ENCODE results near the gene TMPRSS9. TPM values are rescaled to one million over a fixed set of nuclear protein-coding genes. Genes with fewer than 3 reads are reported as not detected.

TMPRSS9 gene
- total RNA-seq, 1 experiment from 2014 or later = not detected

GRCh38 chr19:2358548-2359173 lies 1.4 kb upstream of the TMPRSS9 start:
- BruUV-seq (replicated peaks) = no TSS peak
- H3K9me2 ChIP-seq (replicated peaks; ENCODE audit: low read length) = no peaks in the 10 kb centered on the region
- CTCF ChIA-PET = no interaction called here

GRCh38 chr19:2360833-2361232 lies 768 bp downstream of the TMPRSS9 start:
- Histone ChIP-seq H3K4me2 (ENCODE audit: low read length) (no peak overlapping the region), H3K79me2 (ENCODE audit: low read length) (no peaks in the 10 kb centered on the region), H3K4me3 (ENCODE audit: low read length) (no peak overlapping the region), H3F3A (ENCODE audit: low read length, unreplicated experiment) (no peaks in the 10 kb centered on the region), H2AFZ (ENCODE audit: low read length) (no peak overlapping the region), H3K9ac (ENCODE audit: low read length) (no peak overlapping the region), H4K20me1 (ENCODE audit: low read length) (no peaks in the 10 kb centered on the region), H3K27me3 (ENCODE audit: low read length) (peaks cover 23% of the 10 kb centered on the region), H3K9me3 (ENCODE audit: low read length) (no peaks in the 10 kb centered on the region), H3K9me2 (replicated peaks; ENCODE audit: low read length) (no peaks in the 10 kb centered on the region), H3K4me1 (ENCODE audit: insufficient read depth, low read length) (no peaks in the 10 kb centered on the region), H3K27ac (ENCODE audit: low read length) (no peak overlapping the region), H3K36me3 (ENCODE audit: low read depth, low read length) (no peaks in the 10 kb centered on the region)
- intact Hi-C loops (cut with micrococcal nuclease) = no loop called here
- TF ChIP-seq EZH2 (IDR thresholded peaks at IDR 0.05; ENCODE audit: low read length, unreplicated experiment) (no peak), CTCF (conservative IDR thresholded peaks at IDR 0.05; ENCODE audit: low read depth, low read length) (no peak), EZH2phosphoT487 (IDR thresholded peaks at IDR 0.05; ENCODE audit: borderline replicate concordance, low read length) (no peak)
- POLR2A ChIA-PET (ENCODE audit: unreplicated experiment) = no interaction called here
- ATAC-seq = no peak; the same call in 1 of the 2 replicates
- no peak for DNase-seq
- BruUV-seq (replicated peaks) = no TSS peak
- CTCF ChIA-PET = no interaction called here

More at GRCh38 chr19:2358548-2359173, 1.4 kb upstream of the TMPRSS9 start:
- Histone ChIP-seq H3K4me1 (ENCODE audit: insufficient read depth, low read length) (no peaks in the 10 kb centered on the region), H4K20me1 (ENCODE audit: low read length) (no peaks in the 10 kb centered on the region), H3K9me3 (ENCODE audit: low read length) (no peaks in the 10 kb centered on the region), H3K4me2 (ENCODE audit: low read length) (no peak overlapping the region), H3K4me3 (ENCODE audit: low read length) (no peak overlapping the region), H2AFZ (ENCODE audit: low read length) (no peak overlapping the region), H3F3A (ENCODE audit: low read length, unreplicated experiment) (no peaks in the 10 kb centered on the region), H3K9ac (ENCODE audit: low read length) (no peak overlapping the region), H3K36me3 (ENCODE audit: low read depth, low read length) (no peaks in the 10 kb centered on the region), H3K79me2 (ENCODE audit: low read length) (no peaks in the 10 kb centered on the region), H3K27ac (ENCODE audit: low read length) (no peak overlapping the region), H3K27me3 (ENCODE audit: low read length) (peaks cover 23% of the 10 kb centered on the region)
- intact Hi-C loops (cut with micrococcal nuclease) = no loop called here
- POLR2A ChIA-PET (ENCODE audit: unreplicated experiment) = no interaction called here
- TF ChIP-seq EZH2 (IDR thresholded peaks at IDR 0.05; ENCODE audit: low read length, unreplicated experiment) (no peak), EZH2phosphoT487 (IDR thresholded peaks at IDR 0.05; ENCODE audit: borderline replicate concordance, low read length) (no peak), CTCF (conservative IDR thresholded peaks at IDR 0.05; ENCODE audit: low read depth, low read length) (no peak)
- DNase-seq (no peak), ATAC-seq (no peak)

GRCh38 chr19:2361246-2362045 lies 1.4 kb downstream of the TMPRSS9 start:
- no peaks in the 10 kb centered on the region for H3K9me2 ChIP-seq (replicated peaks; ENCODE audit: low read length)
- ChIA-PET POLR2A (ENCODE audit: unreplicated experiment) (no interaction called here), CTCF (no interaction called here)
- H3K36me3 ChIP-seq (ENCODE audit: low read depth, low read length) = no peaks in the 10 kb centered on the region
- H3K9ac ChIP-seq (ENCODE audit: low read length) = no peak overlapping the region
- no peaks in the 10 kb centered on the region for H4K20me1 ChIP-seq (ENCODE audit: low read length)
- no peak overlapping the region for H3K4me3 ChIP-seq (ENCODE audit: low read length)
- H3K4me1 ChIP-seq (ENCODE audit: insufficient read depth, low read length) = no peaks in the 10 kb centered on the region
- peaks cover 23% of the 10 kb centered on the region for H3K27me3 ChIP-seq (ENCODE audit: low read length)
- TF ChIP-seq CTCF (conservative IDR thresholded peaks at IDR 0.05; ENCODE audit: low read depth, low read length) = no peak
- TF ChIP-seq EZH2 (IDR thresholded peaks at IDR 0.05; ENCODE audit: low read length, unreplicated experiment) = no peak
- no peak for TF ChIP-seq EZH2phosphoT487 (IDR thresholded peaks at IDR 0.05; ENCODE audit: borderline replicate concordance, low read length)
- H3F3A ChIP-seq (ENCODE audit: low read length, unreplicated experiment) = no peaks in the 10 kb centered on the region
- BruUV-seq (replicated peaks) = no TSS peak
- ATAC-seq (no peak), DNase-seq (no peak)
- no peaks in the 10 kb centered on the region for H3K79me2 ChIP-seq (ENCODE audit: low read length)
- H3K4me2 ChIP-seq (ENCODE audit: low read length) = no peak overlapping the region
- no peaks in the 10 kb centered on the region for H3K9me3 ChIP-seq (ENCODE audit: low read length)
- no peak overlapping the region for H2AFZ ChIP-seq (ENCODE audit: low read length)
- intact Hi-C loops (cut with micrococcal nuclease) = no loop called here
- no peak overlapping the region for H3K27ac ChIP-seq (ENCODE audit: low read length)

Data from PC-3 (cell line).